GM20000 (cell line): ENCODE results near the gene CFAP141.

ENCODE experiments used
- DNase-seq: peaks from one replicate; pipeline ENCODE4 v3.0.0; 2012; ENCODE audit warnings: low spot score
- TF ChIP-seq, protein P1 (sequence below): IDR thresholded peaks from 2 replicates; pipeline ENCODE4 v1.5.1; 2012; ENCODE audit warnings: mild to moderate bottlenecking, control low read depth; ENCODE audit errors: extremely low read depth, missing control alignments

Gene CFAP141

DNA sequence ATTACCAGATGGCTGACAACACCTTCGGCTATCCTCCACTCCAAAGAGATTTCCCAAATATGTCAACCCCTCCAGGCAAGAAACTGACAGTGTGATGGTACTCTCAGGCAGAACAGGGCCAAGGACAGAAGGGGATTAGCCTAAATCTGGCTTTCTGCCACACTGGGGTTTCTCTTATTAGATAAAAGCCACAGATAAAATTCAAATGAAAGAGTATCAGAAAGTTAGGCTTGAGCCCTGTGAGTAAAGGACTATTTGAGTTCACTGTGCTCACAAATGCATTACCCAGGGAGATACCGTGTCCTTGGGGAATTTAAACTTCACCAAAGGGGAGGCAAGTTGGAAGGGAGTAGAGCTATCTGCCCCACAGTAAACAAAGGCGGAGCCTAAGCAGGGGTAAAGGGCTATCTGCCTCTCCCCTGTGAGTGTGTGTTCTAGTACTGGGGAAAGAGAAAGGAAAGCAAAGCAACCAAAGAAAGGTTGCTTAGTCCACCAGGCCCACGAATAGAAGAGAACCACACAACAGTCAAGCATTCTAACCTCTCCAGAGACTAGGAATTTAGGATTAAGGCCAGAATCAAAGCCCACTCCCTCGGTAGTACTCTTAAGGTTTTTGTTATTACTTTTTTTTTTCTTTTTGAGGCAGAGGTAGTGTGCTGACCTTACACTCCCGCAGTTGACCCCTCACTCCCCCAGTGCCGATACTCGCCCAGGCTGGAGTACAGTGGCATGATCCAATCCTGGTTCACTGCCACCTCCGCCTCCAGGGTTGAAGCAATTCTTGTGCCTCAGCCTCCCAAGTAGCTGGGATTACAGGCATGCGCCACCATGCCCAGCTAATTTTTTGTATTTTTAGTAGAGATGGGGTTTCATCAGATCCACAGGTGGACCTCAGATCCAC is 27.0 kb downstream of the CFAP141 start:
- TF ChIP-seq, protein P1, sequence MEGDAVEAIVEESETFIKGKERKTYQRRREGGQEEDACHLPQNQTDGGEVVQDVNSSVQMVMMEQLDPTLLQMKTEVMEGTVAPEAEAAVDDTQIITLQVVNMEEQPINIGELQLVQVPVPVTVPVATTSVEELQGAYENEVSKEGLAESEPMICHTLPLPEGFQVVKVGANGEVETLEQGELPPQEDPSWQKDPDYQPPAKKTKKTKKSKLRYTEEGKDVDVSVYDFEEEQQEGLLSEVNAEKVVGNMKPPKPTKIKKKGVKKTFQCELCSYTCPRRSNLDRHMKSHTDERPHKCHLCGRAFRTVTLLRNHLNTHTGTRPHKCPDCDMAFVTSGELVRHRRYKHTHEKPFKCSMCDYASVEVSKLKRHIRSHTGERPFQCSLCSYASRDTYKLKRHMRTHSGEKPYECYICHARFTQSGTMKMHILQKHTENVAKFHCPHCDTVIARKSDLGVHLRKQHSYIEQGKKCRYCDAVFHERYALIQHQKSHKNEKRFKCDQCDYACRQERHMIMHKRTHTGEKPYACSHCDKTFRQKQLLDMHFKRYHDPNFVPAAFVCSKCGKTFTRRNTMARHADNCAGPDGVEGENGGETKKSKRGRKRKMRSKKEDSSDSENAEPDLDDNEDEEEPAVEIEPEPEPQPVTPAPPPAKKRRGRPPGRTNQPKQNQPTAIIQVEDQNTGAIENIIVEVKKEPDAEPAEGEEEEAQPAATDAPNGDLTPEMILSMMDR: no peak
- no peak for DNase-seq

DNA sequence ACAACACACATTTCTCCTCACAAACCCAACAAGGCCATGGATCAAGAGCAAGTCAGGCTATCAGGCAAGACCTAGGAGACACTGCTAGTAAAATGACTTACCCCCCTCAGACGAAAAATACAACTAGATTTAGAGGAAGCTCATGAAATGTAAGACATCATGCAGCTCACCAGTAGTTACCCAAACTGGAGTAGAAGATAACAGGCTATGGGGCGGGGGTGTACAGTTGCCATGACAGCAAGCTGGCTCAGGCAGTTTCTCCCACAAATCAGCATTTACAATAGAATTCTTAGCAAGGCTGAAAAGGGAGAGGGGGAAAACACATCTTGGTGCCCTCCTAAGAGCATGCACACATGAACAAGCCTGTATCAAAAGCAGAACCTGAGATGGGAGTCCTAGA is 28.1 kb downstream of the CFAP141 start:
- DNase-seq: no peak
- TF ChIP-seq, protein P1: no peak

DNA sequence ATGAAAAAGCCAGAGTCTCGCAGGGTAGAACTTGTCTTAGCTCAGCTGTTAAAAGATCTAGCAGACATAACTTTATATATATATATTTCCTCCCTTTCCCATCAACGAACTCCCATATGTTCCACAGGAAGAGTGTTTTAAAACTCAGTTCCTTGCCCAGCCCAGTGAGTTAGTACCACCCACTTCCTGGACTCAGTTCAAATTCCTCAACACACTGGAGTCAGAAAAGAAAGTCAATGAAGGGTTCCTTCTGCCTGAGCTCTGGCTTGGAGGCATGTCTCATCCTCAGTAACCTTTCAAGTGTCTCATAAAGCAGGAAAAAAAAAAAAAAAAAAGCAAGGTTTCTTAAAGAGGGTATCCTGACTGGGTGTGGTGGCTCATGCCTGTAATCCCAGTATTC is 29.8 kb downstream of the CFAP141 start:
- DNase-seq: no peak
- TF ChIP-seq, protein P1: no peak

DNA sequence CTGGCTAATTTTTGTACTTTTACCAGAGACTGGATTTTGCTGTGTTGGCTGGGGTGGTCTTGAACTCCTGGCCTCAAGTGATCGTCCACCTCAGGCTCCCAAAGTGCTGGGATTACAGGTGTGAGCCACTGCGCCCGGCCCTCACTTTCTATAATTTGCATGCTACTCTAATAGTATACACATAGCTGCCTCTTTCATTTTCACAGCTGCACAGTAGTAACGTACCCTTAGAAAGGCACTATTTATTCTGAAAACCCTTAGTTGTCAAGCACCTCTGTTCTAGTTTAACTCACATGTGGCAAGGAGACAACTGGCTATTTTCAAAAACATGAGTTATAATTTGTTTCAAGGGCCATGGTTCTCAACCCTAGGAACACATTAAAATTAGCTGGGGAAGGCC is 31.5 kb downstream of the CFAP141 start:
- DNase-seq: no peak
- TF ChIP-seq, protein P1: no peak

DNA sequence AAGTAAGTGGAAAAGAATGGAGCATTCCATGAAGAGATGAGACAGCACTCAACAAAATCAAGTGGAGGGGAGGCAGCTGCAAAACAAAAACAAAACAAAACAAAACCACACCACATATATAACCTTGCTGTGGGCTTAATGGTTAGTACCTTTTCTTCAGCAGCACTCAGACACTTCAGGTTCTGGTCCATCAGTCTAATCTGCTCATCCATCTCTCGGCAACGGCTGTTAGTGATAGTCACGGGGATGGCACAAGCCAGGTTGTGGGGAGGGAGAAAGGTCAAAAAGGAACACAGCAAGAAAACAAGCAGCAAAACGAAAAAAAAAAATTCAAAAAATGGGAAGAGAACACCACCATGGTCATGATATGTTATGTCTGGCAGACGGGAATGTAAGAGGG is 34.3 kb downstream of the CFAP141 start:
- DNase-seq: no peak
- TF ChIP-seq, protein P1: no peak

DNA sequence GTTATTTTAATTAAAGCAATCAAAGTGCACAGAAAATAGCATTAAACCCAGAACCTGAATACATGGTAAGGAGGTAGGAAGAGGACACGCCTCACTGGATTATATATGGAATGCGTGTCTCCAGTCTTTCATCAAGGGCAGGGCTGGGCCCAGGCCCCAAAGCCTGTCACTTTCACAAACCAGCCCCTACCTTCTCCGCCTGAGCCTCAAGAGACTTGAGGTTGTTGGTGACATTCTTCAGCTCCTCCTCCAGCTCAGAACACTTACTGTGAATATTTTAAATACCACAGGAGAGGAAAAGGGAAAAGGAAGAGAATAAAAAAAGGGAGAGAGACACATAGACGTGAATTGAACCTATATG is 34.9 kb downstream of the CFAP141 start:
- DNase-seq: no peak
- TF ChIP-seq, protein P1: no peak

DNA sequence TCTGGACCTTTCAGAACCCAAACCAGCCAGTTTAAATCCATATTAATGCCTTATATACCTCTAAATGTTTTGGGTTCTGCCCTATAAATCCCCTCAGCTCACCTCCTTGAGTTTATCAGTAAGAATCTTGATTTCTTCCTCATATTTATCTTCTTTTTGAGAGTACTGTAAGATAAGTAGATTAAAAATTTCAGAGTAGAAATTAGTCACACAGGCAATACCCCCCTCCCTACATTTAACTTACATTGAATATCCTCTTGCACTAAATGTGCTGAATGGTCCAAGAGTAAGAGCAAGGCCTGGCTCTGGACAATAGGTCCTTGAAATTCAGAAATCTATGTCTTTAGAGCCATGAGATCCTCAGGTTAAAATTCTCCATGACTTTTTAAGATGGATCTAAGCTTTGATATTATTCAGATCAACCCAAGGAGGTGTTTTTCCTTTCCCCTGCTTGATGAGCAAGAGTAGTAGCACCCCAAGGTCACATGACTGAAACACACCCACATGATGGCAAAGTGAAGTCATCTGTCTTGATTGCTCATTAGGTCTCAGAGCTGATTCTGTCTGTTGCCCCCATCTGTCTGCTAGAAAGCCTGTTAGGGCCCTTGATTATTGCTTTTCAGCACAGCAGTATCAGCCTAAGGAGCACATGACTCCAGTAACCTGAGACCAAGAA is 35.4 kb downstream of the CFAP141 start:
- TF ChIP-seq, protein P1: no peak
- DNase-seq: no peak
